Chondrocyte (in vitro differentiated cells): ENCODE results near the gene ARHGAP18. TPM values are rescaled to one million over a fixed set of nuclear protein-coding genes. Genes with fewer than 3 reads are reported as not detected.

Experiments
- DNase-seq: peaks from one replicate; pipeline ENCODE4 v3.0.0; 2021; ENCODE audit warnings: mixed read lengths, low spot score
- H3K27ac Mint-ChIP-seq: one replicate; pipeline ENCODE4 v1.8.0; 2021; ENCODE audit warnings: mild to moderate bottlenecking, moderate library complexity, mixed read lengths; ENCODE audit not compliant: unreplicated experiment
- H3K27me3 Mint-ChIP-seq: 2 replicates; pipeline ENCODE4 v1.8.0; 2021; ENCODE audit warnings: low read depth, mixed read lengths
- H3K36me3 Mint-ChIP-seq: 2 replicates; pipeline ENCODE4 v1.8.0; 2021; ENCODE audit warnings: low read depth, mixed read lengths
- H3K4me1 Mint-ChIP-seq: 2 replicates; pipeline ENCODE4 v1.8.0; 2021; ENCODE audit warnings: low read depth, mild to moderate bottlenecking, mixed read lengths
- H3K4me3 Mint-ChIP-seq: one replicate; pipeline ENCODE4 v1.8.0; 2021; ENCODE audit warnings: mild to moderate bottlenecking, moderate library complexity, mixed read lengths; ENCODE audit not compliant: unreplicated experiment
- H3K9me3 Mint-ChIP-seq: 2 replicates; pipeline ENCODE4 v1.8.0; 2021; ENCODE audit warnings: low read depth, mixed read lengths
- total RNA-seq: library from RNA; stranded (reverse); gene quantifications from 3 replicates; pipeline ENCODE4 v1.2.1, GENCODE V29; 2021
- TF ChIP-seq, protein P1 (sequence below): fragments of 200-600 bp; sonication (generic); IDR thresholded peaks from 2 replicates; pipeline ENCODE4 v1.5.0; 2021; ENCODE audit warnings: antibody characterized with exemption, mild to moderate bottlenecking, moderate library complexity

ARHGAP18 gene
- total RNA-seq, 1 donor from 2014 or later, result 8.0 TPM

DNA sequence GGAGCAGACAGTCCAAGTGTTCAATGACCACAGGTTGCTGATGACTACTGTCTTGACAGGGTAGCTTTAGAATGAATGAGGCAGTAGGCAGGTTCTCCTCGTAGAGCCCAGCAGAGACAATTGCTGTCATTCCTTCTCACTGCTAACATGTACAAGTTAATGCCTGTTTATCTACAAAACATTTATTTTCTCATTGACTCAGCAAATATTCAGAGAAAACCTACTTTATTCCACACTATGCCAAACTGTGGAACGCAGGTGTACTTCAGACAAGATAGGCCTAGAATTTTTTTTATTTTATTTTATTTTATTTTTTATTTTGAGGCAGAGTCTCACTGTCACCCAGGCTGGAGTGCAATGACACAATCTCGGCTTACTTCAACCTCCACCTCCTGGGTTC lies 50.8 kb downstream of the ARHGAP18 start:
- no peak overlapping the region for H3K4me3 Mint-ChIP-seq
- DNase-seq, result no peak
- no peaks in the 10 kb centered on the region for H3K9me3 Mint-ChIP-seq
- TF ChIP-seq, protein P1, sequence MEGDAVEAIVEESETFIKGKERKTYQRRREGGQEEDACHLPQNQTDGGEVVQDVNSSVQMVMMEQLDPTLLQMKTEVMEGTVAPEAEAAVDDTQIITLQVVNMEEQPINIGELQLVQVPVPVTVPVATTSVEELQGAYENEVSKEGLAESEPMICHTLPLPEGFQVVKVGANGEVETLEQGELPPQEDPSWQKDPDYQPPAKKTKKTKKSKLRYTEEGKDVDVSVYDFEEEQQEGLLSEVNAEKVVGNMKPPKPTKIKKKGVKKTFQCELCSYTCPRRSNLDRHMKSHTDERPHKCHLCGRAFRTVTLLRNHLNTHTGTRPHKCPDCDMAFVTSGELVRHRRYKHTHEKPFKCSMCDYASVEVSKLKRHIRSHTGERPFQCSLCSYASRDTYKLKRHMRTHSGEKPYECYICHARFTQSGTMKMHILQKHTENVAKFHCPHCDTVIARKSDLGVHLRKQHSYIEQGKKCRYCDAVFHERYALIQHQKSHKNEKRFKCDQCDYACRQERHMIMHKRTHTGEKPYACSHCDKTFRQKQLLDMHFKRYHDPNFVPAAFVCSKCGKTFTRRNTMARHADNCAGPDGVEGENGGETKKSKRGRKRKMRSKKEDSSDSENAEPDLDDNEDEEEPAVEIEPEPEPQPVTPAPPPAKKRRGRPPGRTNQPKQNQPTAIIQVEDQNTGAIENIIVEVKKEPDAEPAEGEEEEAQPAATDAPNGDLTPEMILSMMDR, result no peak
- H3K27me3 Mint-ChIP-seq, result no peaks in the 10 kb centered on the region
- no peak overlapping the region for H3K27ac Mint-ChIP-seq
- no peaks in the 10 kb centered on the region for H3K36me3 Mint-ChIP-seq
- peaks cover 28% of the 10 kb centered on the region for H3K4me1 Mint-ChIP-seq

DNA sequence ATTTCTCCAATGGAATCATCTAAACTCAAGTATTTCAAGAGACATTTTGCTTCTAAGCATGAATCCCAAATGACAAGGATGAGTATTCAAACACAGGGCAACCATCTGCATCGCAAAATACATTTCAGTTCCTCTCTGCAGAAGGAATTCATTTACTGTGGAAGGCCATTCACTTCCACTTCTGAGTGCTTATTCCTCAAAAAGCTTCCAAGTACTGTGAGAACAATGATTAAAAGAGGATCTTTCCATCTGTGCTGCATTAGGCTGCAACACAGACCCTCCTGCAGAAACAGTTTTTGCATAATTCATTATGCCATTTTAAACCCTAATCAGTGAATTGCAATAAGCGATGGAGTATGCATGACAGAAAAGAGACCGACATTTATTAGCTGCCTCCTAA lies 52.5 kb downstream of the ARHGAP18 start:
- Mint-ChIP-seq H3K36me3 (no peaks in the 10 kb centered on the region), H3K4me3 (no peak overlapping the region), H3K27me3 (no peaks in the 10 kb centered on the region), H3K9me3 (no peaks in the 10 kb centered on the region), H3K4me1 (peaks cover 32% of the 10 kb centered on the region), H3K27ac (no peak overlapping the region)
- DNase-seq, result no peak
- TF ChIP-seq, protein P1, result no peak

DNA sequence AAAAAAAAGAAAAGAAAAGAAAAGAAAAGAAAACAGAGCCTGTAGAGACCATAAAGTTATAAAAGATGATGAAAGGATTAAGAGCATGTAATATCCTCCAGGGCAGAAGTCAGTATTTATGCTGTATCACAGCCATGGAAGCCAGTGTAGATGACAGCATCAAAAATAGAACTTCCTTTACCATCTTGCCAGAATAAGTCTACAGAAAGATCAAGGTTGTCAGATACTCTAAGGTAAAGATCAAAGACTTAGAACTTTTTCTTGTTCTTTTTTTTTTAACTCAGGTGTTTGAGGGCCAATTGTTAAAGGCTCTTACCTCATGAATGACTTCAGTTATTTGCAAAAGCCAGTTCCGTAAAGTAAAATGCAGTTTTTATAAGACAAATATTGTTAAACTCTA lies 54.6 kb downstream of the ARHGAP18 start:
- Mint-ChIP-seq H3K4me1 (peaks cover 36% of the 10 kb centered on the region), H3K27ac (no peak overlapping the region), H3K36me3 (no peaks in the 10 kb centered on the region), H3K9me3 (no peaks in the 10 kb centered on the region), H3K27me3 (no peaks in the 10 kb centered on the region), H3K4me3 (no peak overlapping the region)
- DNase-seq, result no peak
- TF ChIP-seq, protein P1, result no peak

GRCh38 chr6:129653746-129654145 lies 56.2 kb downstream of the ARHGAP18 start:
- no peak overlapping the region for H3K27ac Mint-ChIP-seq

GRCh38 chr6:129653229-129653628 lies 56.7 kb downstream of the ARHGAP18 start:
- peaks cover 39% of the 10 kb centered on the region for H3K4me1 Mint-ChIP-seq
- TF ChIP-seq, protein P1, result no peak
- H3K27me3 Mint-ChIP-seq, result no peaks in the 10 kb centered on the region
- H3K27ac Mint-ChIP-seq, result no peak overlapping the region
- no peak for DNase-seq
- no peaks in the 10 kb centered on the region for H3K36me3 Mint-ChIP-seq
- H3K4me3 Mint-ChIP-seq, result no peak overlapping the region
- H3K9me3 Mint-ChIP-seq, result no peaks in the 10 kb centered on the region

More at GRCh38 chr6:129653746-129654145, 56.2 kb downstream of the ARHGAP18 start:
- Mint-ChIP-seq H3K36me3 (no peaks in the 10 kb centered on the region), H3K4me3 (no peak overlapping the region), H3K9me3 (no peaks in the 10 kb centered on the region), H3K27me3 (no peaks in the 10 kb centered on the region), H3K4me1 (peaks cover 38% of the 10 kb centered on the region)
- no peak for DNase-seq
- TF ChIP-seq, protein P1, result no peak
